Activated CD4-positive, alpha-beta T cell treated with anti-CD3 and anti-CD28 coated beads for 36 hours (primary cell): ENCODE results near the gene IP6K3. TPM values are rescaled to one million over a fixed set of nuclear protein-coding genes. Genes with fewer than 3 reads are reported as not detected.

Source experiments
- ATAC-seq: fragments of 200-7000 bp; cut with Tn5 transposase; one replicate; pipeline ENCODE4 v1.10.0; 2021; ENCODE audit warnings: mild to moderate bottlenecking, moderate library complexity
- CTCF ChIA-PET: fragments of 350-600 bp; sonication (Branson Sonifier 250); formaldehyde crosslinking; loops from one replicate; lab custom pipeline; 2021; ENCODE audit warnings: antibody characterized with exemption; lab: Charles Lee
- POLR2A ChIA-PET: fragments of 350-600 bp; sonication (Branson Sonifier 250); formaldehyde crosslinking; loops from one replicate; lab custom pipeline; 2021; ENCODE audit warnings: antibody characterized with exemption, inconsistent platforms; lab: Charles Lee
- DNase-seq: peaks from one replicate; pipeline ENCODE4 v3.0.0-alpha.2; 2020
- H3K27ac Mint-ChIP-seq: one replicate; pipeline ENCODE4 v1.8.0; 2021; ENCODE audit warnings: mixed read lengths
- H3K27me3 Mint-ChIP-seq: one replicate; pipeline ENCODE4 v1.8.0; 2021; ENCODE audit warnings: mixed read lengths
- H3K36me3 Mint-ChIP-seq: one replicate; pipeline ENCODE4 v1.8.0; 2021; ENCODE audit warnings: low read depth, mixed read lengths
- H3K4me1 Mint-ChIP-seq: one replicate; pipeline ENCODE4 v1.8.0; 2021; ENCODE audit warnings: mixed read lengths
- H3K4me3 Mint-ChIP-seq: one replicate; pipeline ENCODE4 v1.8.0; 2021; ENCODE audit warnings: mild to moderate bottlenecking, moderate library complexity, mixed read lengths
- H3K9me3 Mint-ChIP-seq: one replicate; pipeline ENCODE4 v1.8.0; 2021; ENCODE audit warnings: low read depth, mixed read lengths
- intact Hi-C, 2 experiments: fragments of 100-400 bp; cut with DNase I in 1 of 2; cut with micrococcal nuclease in 1 of 2; formaldehyde crosslinking; loops; one replicate each; pipeline versions ENCODE4 v1.14.2 to v1.15.1; 2022 to 2024; cut with DNase I, micrococcal nuclease
- total RNA-seq, 2 experiments: library from RNA; stranded (reverse); gene quantifications; one replicate each; pipeline ENCODE4 v1.2.3, GENCODE V29; 2021

The IP6K3 gene
- total RNA-seq, 2 experiments from 2014 or later = not detected

GRCh38 chr6:33758815-33759216 lies 12.1 kb upstream of the IP6K3 start:
- H3K27me3 Mint-ChIP-seq = no peaks in the 10 kb centered on the region
- POLR2A ChIA-PET = no interaction called here

GRCh38 chr6:33757906-33758305 lies 11.2 kb upstream of the IP6K3 start:
- Mint-ChIP-seq H3K36me3 (no peaks in the 10 kb centered on the region), H3K27me3 (no peaks in the 10 kb centered on the region), H3K9me3 (no peaks in the 10 kb centered on the region), H3K4me1 (no peaks in the 10 kb centered on the region), H3K27ac (no peak overlapping the region), H3K4me3 (no peak overlapping the region)
- POLR2A ChIA-PET = no interaction called here
- no peak for ATAC-seq
- intact Hi-C loops = no loop called here
- CTCF ChIA-PET = no interaction called here
- no peak for DNase-seq

More at GRCh38 chr6:33758815-33759216, 12.1 kb upstream of the IP6K3 start:
- intact Hi-C loops = no loop called here
- Mint-ChIP-seq H3K36me3 (no peaks in the 10 kb centered on the region), H3K9me3 (no peaks in the 10 kb centered on the region), H3K4me1 (no peaks in the 10 kb centered on the region), H3K27ac (no peak overlapping the region), H3K4me3 (no peak overlapping the region)
- DNase-seq = no peak
- ATAC-seq = no peak
- CTCF ChIA-PET = interaction anchor here (0.6 kb wide), 1 partner anchor 50 kb away, joined by 3 read pairs; no protein-coding TSS in a partner anchor

- DNase-seq (no peak), ATAC-seq (no peak)
- Mint-ChIP-seq H3K4me1 (no peaks in the 10 kb centered on the region), H3K27ac (no peak overlapping the region), H3K27me3 (no peaks in the 10 kb centered on the region), H3K36me3 (no peaks in the 10 kb centered on the region), H3K9me3 (no peaks in the 10 kb centered on the region), H3K4me3 (no peak overlapping the region)
- POLR2A ChIA-PET = no interaction called here
- intact Hi-C loops = no loop called here
- CTCF ChIA-PET = no interaction called here
Measured at GRCh38 chr6:33757113-33757512, 10.4 kb upstream of the IP6K3 start.

- ATAC-seq (no peak), DNase-seq (no peak)
- ChIA-PET POLR2A (no interaction called here), CTCF (no interaction called here)
- Mint-ChIP-seq H3K27ac (no peak overlapping the region), H3K4me3 (no peak overlapping the region), H3K9me3 (no peaks in the 10 kb centered on the region), H3K4me1 (no peaks in the 10 kb centered on the region), H3K36me3 (no peaks in the 10 kb centered on the region), H3K27me3 (no peaks in the 10 kb centered on the region)
- intact Hi-C loops = no loop called here
Measured at GRCh38 chr6:33756211-33756954, 9.7 kb upstream of the IP6K3 start.

- Mint-ChIP-seq H3K9me3 (no peaks in the 10 kb centered on the region), H3K27ac (no peak overlapping the region), H3K36me3 (no peaks in the 10 kb centered on the region), H3K4me3 (no peak overlapping the region), H3K4me1 (no peaks in the 10 kb centered on the region), H3K27me3 (no peaks in the 10 kb centered on the region)
- POLR2A ChIA-PET = no interaction called here
- intact Hi-C loops = no loop called here
- DNase-seq = no peak
- CTCF ChIA-PET = interaction anchor here (0.6 kb wide), 1 partner anchor 230 kb away, joined by 3 read pairs; no protein-coding TSS in a partner anchor
- no peak for ATAC-seq
Measured at GRCh38 chr6:33755070-33755869, 8.6 kb upstream of the IP6K3 start.

GRCh38 chr6:33754222-33754621 lies 7.5 kb upstream of the IP6K3 start:
- Mint-ChIP-seq H3K36me3 (no peaks in the 10 kb centered on the region), H3K27ac (no peak overlapping the region), H3K4me1 (no peaks in the 10 kb centered on the region), H3K9me3 (no peaks in the 10 kb centered on the region), H3K4me3 (no peak overlapping the region), H3K27me3 (no peaks in the 10 kb centered on the region)
- intact Hi-C loops = no loop called here
- POLR2A ChIA-PET = no interaction called here
- DNase-seq (no peak), ATAC-seq (no peak)
- CTCF ChIA-PET = interaction anchor here (0.6 to 1.2 kb wide), 2 partner anchors 16 to 100 kb away, joined by 3 to 4 read pairs; no protein-coding TSS in a partner anchor

GRCh38 chr6:33752646-33753015 lies 5.9 kb upstream of the IP6K3 start:
- no peaks in the 10 kb centered on the region for H3K9me3 Mint-ChIP-seq
- no peaks in the 10 kb centered on the region for H3K36me3 Mint-ChIP-seq
- H3K4me1 Mint-ChIP-seq = no peaks in the 10 kb centered on the region
- no peak for DNase-seq
- H3K27me3 Mint-ChIP-seq = no peaks in the 10 kb centered on the region
- ATAC-seq = no peak
- no peak overlapping the region for H3K27ac Mint-ChIP-seq
- intact Hi-C loops = no loop called here
- POLR2A ChIA-PET = no interaction called here
- CTCF ChIA-PET = interaction anchor here (0.6 kb wide), 1 partner anchor 300 kb away, joined by 3 read pairs; no protein-coding TSS in a partner anchor
- H3K4me3 Mint-ChIP-seq = no peak overlapping the region

- Mint-ChIP-seq H3K27ac (no peak overlapping the region), H3K9me3 (no peaks in the 10 kb centered on the region), H3K27me3 (no peaks in the 10 kb centered on the region), H3K36me3 (no peaks in the 10 kb centered on the region), H3K4me3 (no peak overlapping the region), H3K4me1 (no peaks in the 10 kb centered on the region)
- ChIA-PET POLR2A (no interaction called here), CTCF (interaction anchor here (0.6 to 1.4 kb wide), 2 partner anchors 10 to 301 kb away, joined by 3 read pairs; no protein-coding TSS in a partner anchor)
- ATAC-seq = no peak
- intact Hi-C loops = no loop called here
- DNase-seq = no peak
Measured at GRCh38 chr6:33751771-33752645, 5.3 kb upstream of the IP6K3 start.

GRCh38 chr6:33750244-33750991 lies 3.7 kb upstream of the IP6K3 start:
- DNase-seq = no peak
- CTCF ChIA-PET = interaction anchor here (1.2 kb wide), 1 partner anchor 21 kb away, joined by 3 read pairs; no protein-coding TSS in a partner anchor
- no peak for ATAC-seq
- Mint-ChIP-seq H3K27me3 (no peaks in the 10 kb centered on the region), H3K36me3 (no peaks in the 10 kb centered on the region), H3K4me1 (no peaks in the 10 kb centered on the region), H3K4me3 (no peak overlapping the region), H3K9me3 (no peaks in the 10 kb centered on the region), H3K27ac (no peak overlapping the region)
- intact Hi-C loops = no loop called here
- POLR2A ChIA-PET = no interaction called here

GRCh38 chr6:33749401-33749800 lies 2.7 kb upstream of the IP6K3 start:
- DNase-seq (no peak), ATAC-seq (no peak)
- Mint-ChIP-seq H3K27ac (no peak overlapping the region), H3K27me3 (no peaks in the 10 kb centered on the region), H3K4me1 (no peaks in the 10 kb centered on the region), H3K36me3 (no peaks in the 10 kb centered on the region), H3K4me3 (no peak overlapping the region), H3K9me3 (no peaks in the 10 kb centered on the region)
- CTCF ChIA-PET = interaction anchor here (1.2 kb wide), 1 partner anchor 22 kb away, joined by 3 read pairs; no protein-coding TSS in a partner anchor
- POLR2A ChIA-PET = no interaction called here
- intact Hi-C loops = loop anchor here in 1 of 2 experiments (10.0 kb wide), 1 partner anchor 405 kb away; no protein-coding TSS in a partner anchor
